Activated CD8-positive, alpha-beta T cell treated with anti-CD3 and anti-CD28 coated beads for 36 hours (primary cell): ENCODE data around the gene WLS. TPM values are rescaled to one million over a fixed set of nuclear protein-coding genes. Genes with fewer than 3 reads are reported as not detected.

Experiments
- ATAC-seq: fragments of 200-7000 bp; cut with Tn5 transposase; one replicate; pipeline ENCODE4 v1.10.0; 2021; ENCODE audit warnings: mild to moderate bottlenecking, moderate library complexity
- CTCF ChIA-PET: fragments of 350-600 bp; sonication (Branson Sonifier 250); formaldehyde crosslinking; loops from one replicate; lab custom pipeline; 2021; ENCODE audit warnings: antibody characterized with exemption; lab: Charles Lee
- POLR2A ChIA-PET: fragments of 350-600 bp; sonication (Branson Sonifier 250); formaldehyde crosslinking; loops from one replicate; lab custom pipeline; 2021; ENCODE audit warnings: antibody characterized with exemption; lab: Charles Lee
- DNase-seq: peaks from one replicate; pipeline ENCODE4 v3.0.0-alpha.2; 2020
- H3K27ac Mint-ChIP-seq: one replicate; pipeline ENCODE4 v1.8.0; 2021; ENCODE audit warnings: mild to moderate bottlenecking, mixed read lengths
- H3K27me3 Mint-ChIP-seq: one replicate; pipeline ENCODE4 v1.8.0; 2021; ENCODE audit warnings: mixed read lengths
- H3K36me3 Mint-ChIP-seq: one replicate; pipeline ENCODE4 v1.8.0; 2021; ENCODE audit warnings: low read depth, mixed read lengths
- H3K4me1 Mint-ChIP-seq: one replicate; pipeline ENCODE4 v1.8.0; 2021; ENCODE audit warnings: low read depth, mixed read lengths
- H3K4me3 Mint-ChIP-seq: one replicate; pipeline ENCODE4 v1.8.0; 2021; ENCODE audit warnings: mild to moderate bottlenecking, moderate library complexity, mixed read lengths
- H3K9me3 Mint-ChIP-seq: one replicate; pipeline ENCODE4 v1.8.0; 2021; ENCODE audit warnings: mixed read lengths
- CTCF ChIP-seq: fragments of 200-600 bp; IDR thresholded peaks from one replicate; pipeline ENCODE4 v1.8.0; 2022; ENCODE audit warnings: antibody characterized with exemption, mild to moderate bottlenecking
- intact Hi-C: fragments of 100-400 bp; cut with micrococcal nuclease; formaldehyde crosslinking; loops from one replicate; pipeline ENCODE4 v1.10.0; 2022
- total RNA-seq, 2 experiments: library from RNA; stranded (reverse); gene quantifications; one replicate each; pipeline ENCODE4 v1.2.3, GENCODE V29; 2021

The WLS gene
- total RNA-seq, 2 experiments from 2014 or later: not detected

- Mint-ChIP-seq H3K9me3 (no peaks in the 10 kb centered on the region), H3K4me1 (no peaks in the 10 kb centered on the region), H3K4me3 (no peak overlapping the region), H3K27ac (no peak overlapping the region), H3K27me3 (no peaks in the 10 kb centered on the region), H3K36me3 (no peaks in the 10 kb centered on the region)
- DNase-seq (no peak), ATAC-seq (no peak)
- intact Hi-C loops: no loop called here
- CTCF ChIA-PET: interaction anchor here (1.5 to 2.5 kb wide), 3 partner anchors 9 to 216 kb away, joined by 4 to 18 read pairs (median 7); no protein-coding TSS in a partner anchor
- POLR2A ChIA-PET: no interaction called here
- no peak for TF ChIP-seq CTCF
Measured at GRCh38 chr1:68129536-68130250, 102.6 kb downstream of the WLS start.

GRCh38 chr1:68128820-68129219, 103.5 kb downstream of the WLS start:
- ATAC-seq: no peak
- ChIA-PET POLR2A (no interaction called here), CTCF (interaction anchor here (1.5 to 2.5 kb wide), 3 partner anchors 8 to 217 kb away, joined by 4 to 18 read pairs (median 7); no protein-coding TSS in a partner anchor)
- Mint-ChIP-seq H3K27me3 (no peaks in the 10 kb centered on the region), H3K4me1 (no peaks in the 10 kb centered on the region), H3K36me3 (no peaks in the 10 kb centered on the region), H3K27ac (no peak overlapping the region), H3K4me3 (no peak overlapping the region), H3K9me3 (no peaks in the 10 kb centered on the region)
- no peak for TF ChIP-seq CTCF
- DNase-seq: no peak
- intact Hi-C loops: no loop called here

- Mint-ChIP-seq H3K9me3 (no peaks in the 10 kb centered on the region), H3K36me3 (no peaks in the 10 kb centered on the region), H3K27me3 (no peaks in the 10 kb centered on the region), H3K27ac (no peak overlapping the region), H3K4me3 (no peak overlapping the region), H3K4me1 (no peaks in the 10 kb centered on the region)
- ATAC-seq (no peak), DNase-seq (no peak)
- TF ChIP-seq CTCF: no peak
- ChIA-PET POLR2A (no interaction called here), CTCF (interaction anchor here (1.5 kb wide), 1 partner anchor 218 kb away, joined by 4 read pairs; no protein-coding TSS in a partner anchor)
- intact Hi-C loops: no loop called here
Measured at GRCh38 chr1:68128157-68128556, 104.2 kb downstream of the WLS start.

- Mint-ChIP-seq H3K9me3 (no peaks in the 10 kb centered on the region), H3K27ac (no peak overlapping the region), H3K27me3 (no peaks in the 10 kb centered on the region), H3K4me1 (peaks cover 2% of the 10 kb centered on the region), H3K4me3 (no peak overlapping the region), H3K36me3 (no peaks in the 10 kb centered on the region)
- no peak for TF ChIP-seq CTCF
- intact Hi-C loops: loop anchor here (5.0 kb wide), 1 partner anchor 321 kb away; no protein-coding TSS in a partner anchor
- DNase-seq (no peak), ATAC-seq (no peak)
- ChIA-PET POLR2A (no interaction called here), CTCF (interaction anchor here (0.7 to 3.4 kb wide), 11 partner anchors 8 to 322 kb away, joined by 3 to 28 read pairs (median 7); no protein-coding TSS in a partner anchor)
Measured at GRCh38 chr1:68121536-68121935, 110.8 kb downstream of the WLS start.
